ENCODE results near the gene MRPL2. TPM values are rescaled to one million over a fixed set of nuclear protein-coding genes. Genes with fewer than 3 reads are reported as not detected.
A peak's percentile ranks its signal among the peaks of the same experiment; 100 is the strongest.

The MRPL2 gene
- total RNA-seq, 1 donor from 2014 or later: 16.9 TPM

GRCh38 chr6:43013097-43013842 lies 46.0 kb downstream of the MRPL2 start:
- DNase-seq (ENCODE audit: low read depth): no peak

GRCh38 chr6:43012364-43012763 lies 46.9 kb downstream of the MRPL2 start:
- no peak for DNase-seq (ENCODE audit: low read depth)
- TF ChIP-seq CTCF (conservative IDR thresholded peaks at IDR 0.05; ENCODE audit: low read depth, low read length): no peak
- peak overlapping the region; percentile 80 for H3K4me3 ChIP-seq (ENCODE audit: low read depth, low read length)

More at GRCh38 chr6:43013097-43013842, 46.0 kb downstream of the MRPL2 start:
- H3K4me3 ChIP-seq (ENCODE audit: low read depth, low read length): peak overlapping the region; percentile 80
- no peak for TF ChIP-seq CTCF (conservative IDR thresholded peaks at IDR 0.05; ENCODE audit: low read depth, low read length)

GRCh38 chr6:43011207-43011606 lies 48.0 kb downstream of the MRPL2 start:
- no peak overlapping the region for H3K4me3 ChIP-seq (ENCODE audit: low read depth, low read length)
- DNase-seq (ENCODE audit: low read depth): no peak
- TF ChIP-seq CTCF (conservative IDR thresholded peaks at IDR 0.05; ENCODE audit: low read depth, low read length): no peak

- no peak overlapping the region for H3K4me3 ChIP-seq (ENCODE audit: low read depth, low read length)
- DNase-seq (ENCODE audit: low read depth): no peak
- TF ChIP-seq CTCF (conservative IDR thresholded peaks at IDR 0.05; ENCODE audit: low read depth, low read length): peak; percentile 60
Measured at GRCh38 chr6:43009124-43009523, 50.1 kb downstream of the MRPL2 start.

GRCh38 chr6:43007126-43007525 lies 52.1 kb downstream of the MRPL2 start:
- no peak for DNase-seq (ENCODE audit: low read depth)
- no peak overlapping the region for H3K4me3 ChIP-seq (ENCODE audit: low read depth, low read length)
- no peak for TF ChIP-seq CTCF (conservative IDR thresholded peaks at IDR 0.05; ENCODE audit: low read depth, low read length)

- H3K4me3 ChIP-seq (ENCODE audit: low read depth, low read length): no peak overlapping the region
- DNase-seq (ENCODE audit: low read depth): no peak
- no peak for TF ChIP-seq CTCF (conservative IDR thresholded peaks at IDR 0.05; ENCODE audit: low read depth, low read length)
Measured at GRCh38 chr6:43006251-43006650, 53.0 kb downstream of the MRPL2 start.

- DNase-seq (ENCODE audit: low read depth): no peak
- TF ChIP-seq CTCF (conservative IDR thresholded peaks at IDR 0.05; ENCODE audit: low read depth, low read length): no peak
Measured at GRCh38 chr6:43005844-43006243, 53.4 kb downstream of the MRPL2 start.

More at GRCh38 chr6:43005844-43006243, 53.4 kb downstream of the MRPL2 start:
- H3K4me3 ChIP-seq (ENCODE audit: low read depth, low read length): no peak overlapping the region
